DOHH2 (cell line): ENCODE data around the gene TEX54.

Experiments
- H3F3A ChIP-seq: fragments of 200-600 bp; sonication (generic), shearing (Covaris generic); 2 replicates; pipeline ENCODE4 v1.6.0; 2016; ENCODE audit warnings: antibody characterized with exemption, mild to moderate bottlenecking; ENCODE audit not compliant: control insufficient read depth, insufficient read depth
- H3K27ac ChIP-seq: fragments of 200-600 bp; sonication (generic); 2 replicates; pipeline ENCODE4 v1.5.1; 2014; ENCODE audit warnings: low read depth, mild to moderate bottlenecking, low read length, moderate library complexity
- H3K27me3 ChIP-seq: fragments of 200-600 bp; sonication (generic); 2 replicates; pipeline ENCODE4 v1.6.1; 2014; ENCODE audit warnings: mild to moderate bottlenecking, low read length, mixed read lengths; ENCODE audit not compliant: control insufficient read depth
- H3K36me3 ChIP-seq: fragments of 200-600 bp; sonication (generic); 2 replicates; pipeline ENCODE4 v1.6.1; 2014; ENCODE audit warnings: mild to moderate bottlenecking, low read length, moderate library complexity, mixed read lengths; ENCODE audit not compliant: control insufficient read depth
- H3K4me1 ChIP-seq: fragments of 200-600 bp; sonication (generic); 2 replicates; pipeline ENCODE4 v1.6.1; 2014; ENCODE audit warnings: mild to moderate bottlenecking, low read length, mixed read lengths; ENCODE audit not compliant: control insufficient read depth
- H3K4me2 ChIP-seq: fragments of 200-600 bp; sonication (generic); 2 replicates; pipeline ENCODE4 v1.6.0; 2014; ENCODE audit warnings: mild to moderate bottlenecking, low read length, moderate library complexity
- H3K4me3 ChIP-seq: fragments of 200-600 bp; sonication (generic); 2 replicates; pipeline ENCODE4 v1.5.1; 2014; ENCODE audit warnings: mild to moderate bottlenecking, low read length, mixed read lengths
- H3K79me2 ChIP-seq: fragments of 200-600 bp; sonication (generic); 2 replicates; pipeline ENCODE4 v1.6.1; 2014; ENCODE audit warnings: mild to moderate bottlenecking, low read length, mixed read lengths; ENCODE audit not compliant: control insufficient read depth
- H3K9me2 ChIP-seq: fragments of 200-600 bp; sonication (generic); replicated peaks from 2 replicates; pipeline ENCODE4 v1.6.1; 2014; ENCODE audit warnings: mild to moderate bottlenecking, low read length, mixed read lengths; ENCODE audit not compliant: control insufficient read depth
- H3K9me3 ChIP-seq: fragments of 200-600 bp; sonication (generic); 2 replicates; pipeline ENCODE4 v1.6.1; 2014; ENCODE audit warnings: antibody characterized with exemption, low read length, mixed read lengths; ENCODE audit not compliant: control insufficient read depth, insufficient read depth
- H4K20me1 ChIP-seq: fragments of 200-600 bp; sonication (generic); 2 replicates; pipeline ENCODE4 v1.6.0; 2014; ENCODE audit warnings: low read depth, mild to moderate bottlenecking, antibody characterized with exemption, low read length, moderate library complexity; ENCODE audit not compliant: control insufficient read depth, insufficient read depth
- EZH2phosphoT487 ChIP-seq: fragments of 200-600 bp; sonication (generic); IDR thresholded peaks from 2 replicates; pipeline ENCODE4 v1.6.1; 2017; ENCODE audit warnings: borderline replicate concordance, mild to moderate bottlenecking, antibody characterized with exemption, low read length, moderate library complexity, mixed read lengths
- TF ChIP-seq, protein P1 (sequence below): fragments of 200-600 bp; sonication (generic); IDR thresholded peaks from one replicate; pipeline ENCODE4 v1.5.1; 2014; ENCODE audit warnings: antibody characterized with exemption, mild to moderate bottlenecking, low read depth, low read length; ENCODE audit not compliant: poor library complexity, severe bottlenecking

TEX54 gene

DNA sequence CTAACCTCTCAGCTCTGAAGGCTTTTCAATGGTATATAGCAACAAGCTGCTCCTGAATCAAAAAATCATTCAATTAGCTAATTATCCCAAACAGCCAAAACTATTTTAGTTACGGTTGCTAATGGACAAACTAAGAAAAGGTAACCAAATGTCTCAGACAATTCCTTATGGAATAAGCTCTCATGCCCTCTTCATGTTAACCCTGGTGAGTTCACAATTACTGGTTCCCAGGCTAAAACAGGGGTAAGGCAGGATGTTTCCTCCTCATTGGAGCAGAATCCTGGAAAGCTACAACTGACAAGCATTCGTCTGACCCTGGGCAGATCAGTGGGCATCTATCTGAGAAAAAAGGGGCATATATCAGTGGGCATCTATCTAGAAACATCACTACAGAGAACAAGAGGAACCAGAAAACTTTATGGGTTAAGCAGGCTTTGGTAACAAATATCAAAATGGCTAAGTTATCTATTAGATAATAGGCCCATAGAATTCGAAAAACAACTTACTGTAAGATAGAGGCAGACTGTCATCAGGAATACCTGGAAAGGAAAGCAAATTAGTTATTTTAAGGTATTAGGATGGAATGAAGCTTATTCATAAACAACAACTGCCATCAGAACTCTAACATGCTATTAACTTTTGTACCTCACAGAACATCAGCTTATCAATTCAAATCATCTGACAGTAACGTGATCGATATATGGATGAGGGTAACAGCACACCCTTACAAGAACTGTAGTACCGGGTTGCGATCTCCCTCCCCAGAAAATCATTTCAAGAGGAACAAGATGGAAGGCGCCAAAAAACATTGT is 21.6 kb upstream of the TEX54 start:
- peaks cover 69% of the 10 kb centered on the region for H3K36me3 ChIP-seq

DNA sequence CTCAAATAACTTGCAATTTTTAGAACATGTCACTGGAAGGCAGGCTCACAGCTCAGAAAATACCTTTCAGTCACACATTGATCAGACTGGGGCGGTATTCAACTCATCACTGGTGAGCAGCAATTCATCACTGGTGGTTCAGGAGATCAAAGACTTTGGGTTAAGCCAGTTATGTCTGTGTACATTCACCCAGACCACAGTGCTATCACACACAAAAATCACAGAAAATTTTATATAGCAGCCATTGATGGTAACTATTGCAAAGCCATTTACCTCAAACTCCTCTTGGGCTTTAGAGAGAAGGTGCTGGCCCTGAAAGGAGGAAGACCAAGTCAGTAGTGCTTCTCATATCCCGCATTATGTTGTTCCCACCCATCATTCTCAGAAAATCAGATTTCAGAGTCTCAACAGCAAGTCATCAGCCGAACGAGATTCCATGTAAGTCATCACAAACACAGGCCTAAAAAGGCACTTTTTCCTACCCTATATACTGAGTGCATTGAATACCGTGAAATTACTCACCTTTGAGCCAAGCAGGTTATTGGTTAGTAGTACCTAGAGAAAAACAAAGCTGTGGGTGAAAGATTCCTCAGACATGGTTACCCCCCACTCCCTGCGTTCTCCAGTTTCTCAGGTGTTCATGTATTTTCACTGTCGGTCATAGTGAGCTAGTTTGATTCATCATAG is 20.8 kb upstream of the TEX54 start:
- H3K4me1 ChIP-seq = peaks cover 38% of the 10 kb centered on the region
- H3K36me3 ChIP-seq = peaks cover 69% of the 10 kb centered on the region
- peaks cover 25% of the 10 kb centered on the region for H4K20me1 ChIP-seq
- H3K4me2 ChIP-seq = peak overlapping the region; percentile 92
- no peaks in the 10 kb centered on the region for H3K9me2 ChIP-seq
- peaks cover 54% of the 10 kb centered on the region for H3K79me2 ChIP-seq
- peak overlapping the region; percentile 94 for H3K4me3 ChIP-seq
- no peaks in the 10 kb centered on the region; the same call in 1 of the 2 replicates for H3K27me3 ChIP-seq
- no peaks in the 10 kb centered on the region for H3K9me3 ChIP-seq
- peaks cover 62% of the 10 kb centered on the region for H3F3A ChIP-seq
- TF ChIP-seq EZH2phosphoT487 = no peak
- TF ChIP-seq, protein P1, sequence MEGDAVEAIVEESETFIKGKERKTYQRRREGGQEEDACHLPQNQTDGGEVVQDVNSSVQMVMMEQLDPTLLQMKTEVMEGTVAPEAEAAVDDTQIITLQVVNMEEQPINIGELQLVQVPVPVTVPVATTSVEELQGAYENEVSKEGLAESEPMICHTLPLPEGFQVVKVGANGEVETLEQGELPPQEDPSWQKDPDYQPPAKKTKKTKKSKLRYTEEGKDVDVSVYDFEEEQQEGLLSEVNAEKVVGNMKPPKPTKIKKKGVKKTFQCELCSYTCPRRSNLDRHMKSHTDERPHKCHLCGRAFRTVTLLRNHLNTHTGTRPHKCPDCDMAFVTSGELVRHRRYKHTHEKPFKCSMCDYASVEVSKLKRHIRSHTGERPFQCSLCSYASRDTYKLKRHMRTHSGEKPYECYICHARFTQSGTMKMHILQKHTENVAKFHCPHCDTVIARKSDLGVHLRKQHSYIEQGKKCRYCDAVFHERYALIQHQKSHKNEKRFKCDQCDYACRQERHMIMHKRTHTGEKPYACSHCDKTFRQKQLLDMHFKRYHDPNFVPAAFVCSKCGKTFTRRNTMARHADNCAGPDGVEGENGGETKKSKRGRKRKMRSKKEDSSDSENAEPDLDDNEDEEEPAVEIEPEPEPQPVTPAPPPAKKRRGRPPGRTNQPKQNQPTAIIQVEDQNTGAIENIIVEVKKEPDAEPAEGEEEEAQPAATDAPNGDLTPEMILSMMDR = no peak
- peak overlapping the region; percentile 91 for H3K27ac ChIP-seq

More for the DNA sequence above, 21.6 kb upstream of the TEX54 start:
- peaks cover 39% of the 10 kb centered on the region for H3K4me1 ChIP-seq
- peak overlapping the region; percentile 91 for H3K27ac ChIP-seq
- peak overlapping the region; percentile 94 for H3K4me3 ChIP-seq
- peaks cover 25% of the 10 kb centered on the region for H4K20me1 ChIP-seq
- H3K79me2 ChIP-seq = peaks cover 62% of the 10 kb centered on the region
- peak overlapping the region; percentile 92 for H3K4me2 ChIP-seq
- no peak for TF ChIP-seq EZH2phosphoT487
- TF ChIP-seq, protein P1 = no peak
- H3K27me3 ChIP-seq = no peaks in the 10 kb centered on the region; the same call in 1 of the 2 replicates
- H3F3A ChIP-seq = peaks cover 60% of the 10 kb centered on the region
- no peaks in the 10 kb centered on the region for H3K9me3 ChIP-seq
- no peaks in the 10 kb centered on the region for H3K9me2 ChIP-seq

DNA sequence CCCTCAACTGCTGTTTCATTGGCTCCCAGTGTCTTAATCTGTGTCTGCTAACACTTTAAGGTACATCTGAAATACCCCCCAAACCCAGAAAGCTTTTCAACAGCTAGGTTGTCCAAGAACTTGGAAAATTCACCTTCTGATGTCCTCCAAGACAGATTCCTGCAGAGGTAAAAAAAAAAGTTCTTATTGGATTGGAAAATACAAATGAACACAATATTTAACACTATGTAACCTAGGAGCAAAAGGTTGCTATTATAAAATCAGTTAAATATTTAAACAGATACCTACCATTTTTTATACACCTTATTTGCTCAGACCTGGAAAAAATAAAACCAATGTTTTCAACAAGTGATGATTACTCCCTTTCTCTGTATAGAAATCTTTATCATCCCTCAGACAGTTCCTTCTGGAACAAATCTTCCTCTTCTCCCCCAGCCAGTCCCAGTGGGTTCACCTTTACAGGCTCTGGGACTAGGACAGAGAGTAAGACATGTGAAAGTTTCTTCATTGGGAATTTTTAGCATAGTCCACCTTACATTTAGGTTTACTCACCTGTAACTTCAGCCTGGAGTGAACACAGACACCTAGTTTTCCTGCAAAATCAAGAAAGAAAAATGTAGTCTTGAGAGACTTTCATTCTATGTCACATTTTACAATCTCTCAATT is 20.0 kb upstream of the TEX54 start:
- Histone ChIP-seq H3K4me2 (peak overlapping the region; percentile 92), H3K4me1 (peaks cover 33% of the 10 kb centered on the region), H3K27me3 (no peaks in the 10 kb centered on the region; the same call in 1 of the 2 replicates), H3K27ac (peak overlapping the region; percentile 91), H3F3A (peaks cover 66% of the 10 kb centered on the region), H4K20me1 (peaks cover 25% of the 10 kb centered on the region), H3K79me2 (peaks cover 46% of the 10 kb centered on the region), H3K9me2 (no peaks in the 10 kb centered on the region), H3K4me3 (peak overlapping the region; percentile 94), H3K9me3 (no peaks in the 10 kb centered on the region), H3K36me3 (peaks cover 61% of the 10 kb centered on the region)
- TF ChIP-seq, protein P1 = no peak
- TF ChIP-seq EZH2phosphoT487 = no peak
